ENCODE data around the gene RIPPLY2.

RIPPLY2 gene

DNA sequence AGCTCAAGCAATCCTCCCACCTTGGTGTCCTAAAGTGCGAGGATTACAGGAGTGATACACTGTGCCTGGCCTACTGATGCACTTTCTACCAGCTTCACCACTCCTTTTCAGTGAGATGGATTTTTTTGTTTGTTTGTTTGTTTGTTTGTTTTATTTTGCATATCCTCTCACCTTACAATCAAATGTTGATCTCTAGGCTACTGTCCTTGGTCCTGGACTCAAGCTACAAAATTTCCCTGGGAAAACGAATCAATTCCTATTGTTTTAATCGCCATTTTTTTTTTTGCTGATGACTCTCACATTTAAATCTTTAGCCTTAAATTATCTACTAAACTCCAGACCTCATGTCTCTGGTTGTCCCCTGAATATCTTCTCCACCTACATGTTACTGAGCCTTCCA is 3.5 kb upstream of the RIPPLY2 start:
- TF ChIP-seq GATA3 (IDR thresholded peaks at IDR 0.05; ENCODE audit: low read depth, low read length) (no peak), GATA2 (IDR thresholded peaks at IDR 0.05; ENCODE audit: low read depth, low read length) (no peak)

DNA sequence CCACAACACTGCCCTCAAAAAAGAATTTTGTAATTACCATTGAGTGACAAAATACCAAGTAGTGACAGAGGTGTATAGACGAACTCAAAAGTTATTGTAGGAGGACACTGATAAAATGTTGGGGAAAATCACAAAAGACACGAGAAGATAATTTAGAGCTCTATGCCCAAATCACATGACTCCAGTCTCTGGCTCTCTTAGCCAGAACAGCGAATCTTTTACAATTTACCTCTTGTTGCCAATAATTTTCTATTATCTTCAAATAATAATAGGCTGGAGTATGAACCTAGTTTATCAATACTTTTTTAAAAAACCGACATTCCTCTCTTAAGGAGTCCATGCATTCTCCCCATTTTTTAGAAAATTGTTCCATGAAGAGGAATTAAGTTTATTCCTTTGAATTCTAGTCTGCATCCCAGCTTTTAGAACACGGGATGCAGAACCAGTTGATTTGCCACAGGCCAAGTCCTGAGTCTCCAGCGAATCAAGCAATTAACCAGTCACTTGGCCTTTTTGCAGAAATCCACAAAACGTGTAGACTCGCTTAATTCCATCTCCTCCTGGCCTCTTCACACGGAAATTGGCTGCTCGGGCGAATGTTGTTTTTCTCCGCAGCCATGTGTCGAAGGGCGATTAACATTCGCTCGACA is 507 bp upstream of the RIPPLY2 start:
- TF ChIP-seq GATA3 (IDR thresholded peaks at IDR 0.05; ENCODE audit: low read depth, low read length) (no peak), GATA2 (IDR thresholded peaks at IDR 0.05; ENCODE audit: low read depth, low read length) (no peak)

DNA sequence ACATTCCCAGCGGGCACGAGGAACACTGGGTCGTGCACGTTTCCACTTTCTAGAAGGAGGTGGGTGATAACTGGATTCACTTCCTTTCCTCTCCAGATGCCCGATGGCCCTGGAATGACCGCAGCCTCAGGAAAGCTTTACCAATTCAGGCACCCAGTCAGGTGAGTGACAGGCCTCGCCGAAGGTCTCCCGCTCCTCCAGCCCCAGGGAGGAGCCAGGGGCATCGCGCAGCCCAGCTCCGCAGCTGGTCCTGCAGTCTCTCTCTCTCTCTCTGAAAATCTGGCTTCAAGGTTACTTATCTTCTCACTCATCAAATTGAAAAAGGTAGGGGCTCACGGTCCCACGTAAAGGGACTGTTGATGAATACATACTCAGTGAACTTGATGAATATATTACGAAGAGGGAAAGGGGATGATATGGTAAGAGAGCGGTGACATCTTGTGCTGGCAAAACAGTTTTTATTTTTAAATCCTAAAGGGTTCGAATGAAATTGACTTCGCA is 891 bp downstream of the RIPPLY2 start:
- TF ChIP-seq GATA2 (IDR thresholded peaks at IDR 0.05; ENCODE audit: low read depth, low read length) (peak; percentile 66; the same call in 1 of the 2 replicates), GATA3 (IDR thresholded peaks at IDR 0.05; ENCODE audit: low read depth, low read length) (0 out of 2 replicates have a peak, but pooled peaks have one; percentile 35)

DNA sequence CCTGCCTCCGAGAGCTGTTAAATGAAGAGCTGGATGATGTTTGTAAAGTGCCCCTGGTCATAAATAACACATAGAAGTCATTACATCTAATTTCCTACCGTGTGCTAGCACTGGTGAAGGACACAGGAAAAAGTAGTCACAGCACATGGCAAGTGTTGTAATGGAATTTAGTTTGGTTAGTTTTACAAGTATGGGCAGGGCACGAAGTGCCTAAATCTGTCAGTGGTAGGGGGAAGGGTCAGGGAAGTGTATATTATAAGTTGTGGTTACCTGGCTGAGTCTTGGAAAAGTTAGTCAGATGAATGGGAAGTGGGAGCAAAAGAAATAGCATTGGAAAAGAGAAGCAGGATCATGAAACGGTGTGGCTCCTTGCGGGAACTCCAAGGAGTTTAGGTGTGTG is 1.6 kb downstream of the RIPPLY2 start:
- TF ChIP-seq GATA2 (IDR thresholded peaks at IDR 0.05; ENCODE audit: low read depth, low read length) (no peak), GATA3 (IDR thresholded peaks at IDR 0.05; ENCODE audit: low read depth, low read length) (no peak)

DNA sequence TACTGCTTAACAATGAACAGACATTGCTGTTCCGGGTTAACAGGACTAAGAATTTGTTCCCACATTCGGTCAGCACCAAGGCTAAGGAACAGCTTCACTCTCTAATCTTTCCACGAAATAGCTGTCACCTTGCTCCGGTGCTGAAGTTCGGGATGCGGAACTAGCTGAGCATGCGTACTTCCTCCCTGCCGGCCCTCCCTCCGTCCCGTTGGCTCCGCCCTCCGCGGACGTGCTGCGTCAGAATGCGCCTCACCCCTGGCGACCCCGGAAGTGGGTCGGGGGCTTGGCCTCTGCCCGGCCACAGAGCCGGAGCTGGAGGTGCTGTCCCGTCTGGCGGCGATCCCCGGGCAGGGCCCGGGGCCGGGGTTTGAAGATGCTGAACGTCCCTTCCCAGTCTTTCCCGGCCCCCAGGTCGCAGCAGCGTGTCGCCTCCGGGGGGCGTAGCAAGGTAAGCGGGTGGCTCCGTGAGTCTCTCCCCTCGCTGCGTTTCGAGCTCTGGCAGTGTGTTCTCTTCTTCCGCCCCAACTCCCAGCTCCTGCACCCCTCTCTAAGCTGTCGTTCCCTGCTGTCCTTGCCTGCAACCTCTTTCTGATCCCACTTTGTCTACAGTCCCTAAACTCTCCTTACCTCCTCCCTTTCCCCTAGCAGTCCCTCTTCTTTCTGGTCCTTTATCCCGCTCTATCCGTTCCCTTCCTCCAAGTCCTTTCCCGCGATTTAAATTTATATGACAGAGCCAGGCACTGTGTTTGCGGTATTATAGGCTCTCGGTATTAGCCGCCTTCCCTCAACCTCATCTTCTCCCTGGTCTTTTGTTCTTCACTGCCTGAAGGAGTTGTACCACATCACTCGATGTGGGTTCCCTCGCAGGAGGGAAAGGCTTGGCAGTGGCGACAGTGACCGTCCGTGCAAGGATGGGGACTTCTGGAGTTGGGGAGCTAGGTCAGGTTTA is 6.5 kb downstream of the RIPPLY2 start, which contains the start of gene CYB5R4:
TSS of gene CYB5R4 (plus strand) at position 280 of the 949 bp plus-strand sequence. CDS start at position 374, 94 bp downstream.
- TF ChIP-seq GATA3 (IDR thresholded peaks at IDR 0.05; ENCODE audit: low read depth, low read length) (no peak), GATA2 (IDR thresholded peaks at IDR 0.05; ENCODE audit: low read depth, low read length) (peak; percentile 16; the same call in 1 of the 2 replicates)

DNA sequence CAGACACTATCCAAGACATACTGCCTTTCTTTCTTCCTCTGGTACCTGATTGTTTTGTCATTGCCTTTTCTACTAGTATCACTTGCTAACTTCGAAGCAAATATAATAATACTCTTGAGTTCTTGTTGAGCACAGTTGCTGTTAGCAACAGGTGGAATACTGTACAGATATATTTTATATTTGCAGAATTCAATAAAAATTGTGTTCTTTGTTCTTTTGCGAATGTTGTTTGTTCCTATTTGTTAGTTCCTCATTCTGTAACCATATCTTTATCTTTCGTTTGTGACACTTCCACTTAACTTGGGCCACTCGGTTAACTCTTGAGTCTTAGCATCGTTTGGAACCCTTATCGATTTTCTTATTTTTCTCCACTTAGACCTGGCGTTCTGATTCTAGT is 7.2 kb downstream of the RIPPLY2 start:
- no peak for TF ChIP-seq GATA2 (IDR thresholded peaks at IDR 0.05; ENCODE audit: low read depth, low read length)
- no peak for TF ChIP-seq GATA3 (IDR thresholded peaks at IDR 0.05; ENCODE audit: low read depth, low read length)

DNA sequence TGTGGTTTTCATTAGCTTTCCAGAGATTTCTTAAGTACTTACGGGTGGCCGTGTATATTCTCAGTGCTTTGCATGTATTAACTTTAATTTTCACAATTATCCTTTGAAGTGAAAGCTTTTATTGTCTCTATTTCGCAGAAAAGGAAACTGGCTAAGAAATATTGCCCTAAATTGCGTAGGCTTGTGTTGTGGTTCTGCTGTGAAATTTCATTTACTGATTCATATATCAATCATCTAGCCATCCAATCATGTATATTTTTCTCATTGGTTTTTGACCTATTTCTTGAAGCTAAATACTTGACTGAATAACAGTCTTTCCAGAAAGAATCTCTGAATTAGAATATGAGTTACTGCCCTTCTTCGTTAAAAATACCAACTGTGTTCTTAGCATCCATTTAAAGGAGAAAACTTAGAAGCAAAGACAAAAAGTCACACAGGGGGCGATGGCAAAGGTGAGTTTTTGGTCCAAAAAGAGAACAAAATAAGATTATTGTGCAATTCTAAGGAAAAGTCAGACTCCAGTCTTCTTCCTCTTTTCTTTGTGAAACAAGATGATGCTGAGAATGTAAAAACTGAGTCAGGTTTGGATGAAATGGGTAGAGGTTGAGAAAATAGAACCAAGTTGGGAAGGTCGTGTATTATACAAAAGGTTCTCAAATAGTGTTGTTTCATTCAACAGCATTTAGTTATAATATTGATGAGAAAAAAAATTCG is 7.8 kb downstream of the RIPPLY2 start:
- no peak for TF ChIP-seq GATA3 (IDR thresholded peaks at IDR 0.05; ENCODE audit: low read depth, low read length)
- no peak for TF ChIP-seq GATA2 (IDR thresholded peaks at IDR 0.05; ENCODE audit: low read depth, low read length)

DNA sequence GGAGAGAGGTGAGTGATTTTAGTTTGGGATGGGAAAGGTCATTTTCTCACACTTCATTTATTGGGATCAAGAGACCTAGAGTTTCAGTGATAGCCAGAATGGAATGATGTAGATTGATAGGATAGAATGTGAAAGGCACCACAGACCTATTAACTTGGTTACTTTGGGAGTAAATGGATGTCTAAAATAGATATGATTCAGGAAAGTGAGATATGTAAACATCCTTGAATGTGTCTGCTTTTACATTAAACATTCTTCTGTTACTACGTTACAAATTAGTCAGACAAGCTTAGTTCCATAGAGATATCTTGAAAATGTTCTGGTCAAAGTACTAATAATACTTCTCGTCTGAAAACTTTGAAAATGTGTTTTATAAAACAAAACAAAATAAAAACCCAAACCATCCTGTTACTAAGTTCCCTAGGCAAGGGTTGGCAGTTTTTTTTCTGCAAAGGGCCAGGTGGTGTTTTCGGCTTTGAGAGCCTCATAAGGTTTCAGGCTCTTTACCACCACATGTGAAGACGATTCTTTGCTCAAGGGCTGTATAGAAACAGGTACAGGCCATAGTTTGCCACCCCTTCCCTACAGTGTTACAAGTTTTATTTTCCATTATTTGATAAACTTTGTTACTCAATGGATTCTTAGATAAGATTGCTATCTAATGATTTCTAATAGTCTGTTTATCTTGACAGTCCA is 9.8 kb downstream of the RIPPLY2 start:
- TF ChIP-seq GATA2 (IDR thresholded peaks at IDR 0.05; ENCODE audit: low read depth, low read length) (no peak), GATA3 (IDR thresholded peaks at IDR 0.05; ENCODE audit: low read depth, low read length) (no peak)

DNA sequence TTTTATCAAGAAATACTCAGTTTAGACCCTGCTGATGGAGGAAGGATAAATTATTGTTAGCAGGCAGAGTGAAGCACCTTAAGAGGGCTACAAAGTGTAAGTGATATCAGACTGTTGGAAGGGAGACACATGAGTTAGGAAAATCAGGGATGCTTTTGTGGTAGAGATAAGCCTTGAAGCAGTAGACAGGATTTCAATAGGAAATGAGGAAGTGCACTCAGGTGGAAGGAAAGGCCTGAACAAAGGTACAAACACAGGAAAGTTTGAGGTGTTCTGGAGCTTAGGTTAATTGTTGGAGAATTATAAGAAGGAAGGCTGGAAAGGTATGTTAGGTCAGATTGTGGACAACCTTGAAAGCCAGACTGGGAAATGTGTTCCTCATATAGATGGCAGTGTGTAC is 13.9 kb downstream of the RIPPLY2 start:
- no peak for TF ChIP-seq GATA3 (IDR thresholded peaks at IDR 0.05; ENCODE audit: low read depth, low read length)
- TF ChIP-seq GATA2 (IDR thresholded peaks at IDR 0.05; ENCODE audit: low read depth, low read length), result no peak

DNA sequence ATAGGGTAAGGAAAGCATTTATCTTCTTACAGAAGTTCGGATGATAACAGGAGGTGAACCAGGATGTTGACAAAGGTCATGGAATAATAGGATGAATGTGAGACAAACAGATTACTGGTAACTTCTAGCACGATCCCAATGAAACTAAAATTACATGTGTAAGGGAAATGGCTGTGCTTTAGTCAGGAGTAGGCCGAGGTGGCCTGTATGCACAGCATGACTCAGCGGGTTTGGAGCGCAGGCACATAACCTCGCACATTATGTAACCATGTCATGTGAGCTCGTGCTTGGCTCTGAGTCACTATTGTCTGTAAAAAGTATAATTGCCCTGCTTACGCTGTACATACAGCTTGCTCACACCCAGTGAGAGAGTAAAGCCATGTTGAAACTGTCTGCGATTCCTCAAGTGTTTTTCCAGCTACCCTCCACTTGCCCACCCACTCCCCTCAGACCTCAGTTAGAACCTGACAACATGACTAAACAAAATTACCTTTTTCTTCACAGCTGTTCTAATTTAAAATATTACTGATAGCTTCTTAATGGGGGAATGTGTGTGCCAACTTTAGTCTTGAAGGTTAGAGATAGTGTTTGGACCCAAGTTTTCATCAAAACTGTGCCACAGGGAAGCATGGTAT is 14.5 kb downstream of the RIPPLY2 start:
- TF ChIP-seq GATA3 (IDR thresholded peaks at IDR 0.05; ENCODE audit: low read depth, low read length) (no peak), GATA2 (IDR thresholded peaks at IDR 0.05; ENCODE audit: low read depth, low read length) (no peak)

DNA sequence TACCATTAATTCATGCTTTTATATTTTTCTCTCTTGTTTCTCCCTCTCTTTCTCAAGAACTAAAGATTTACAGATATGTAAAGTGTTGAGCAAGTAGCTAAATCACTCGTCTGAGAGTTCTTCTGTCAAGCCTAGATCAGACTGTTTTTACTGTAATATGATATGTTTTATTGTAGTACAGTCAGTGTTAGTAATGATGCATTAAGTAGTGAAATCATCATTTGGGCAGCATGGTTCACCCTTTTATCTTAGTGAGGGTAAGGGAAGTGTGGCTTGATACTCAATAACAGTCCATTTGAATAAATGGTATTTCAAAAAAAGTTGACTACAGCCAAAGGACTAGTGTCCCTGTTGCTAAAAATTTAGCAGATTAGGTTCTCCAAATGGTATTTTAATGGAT is 15.5 kb downstream of the RIPPLY2 start:
- TF ChIP-seq GATA2 (IDR thresholded peaks at IDR 0.05; ENCODE audit: low read depth, low read length), result no peak
- TF ChIP-seq GATA3 (IDR thresholded peaks at IDR 0.05; ENCODE audit: low read depth, low read length), result no peak

DNA sequence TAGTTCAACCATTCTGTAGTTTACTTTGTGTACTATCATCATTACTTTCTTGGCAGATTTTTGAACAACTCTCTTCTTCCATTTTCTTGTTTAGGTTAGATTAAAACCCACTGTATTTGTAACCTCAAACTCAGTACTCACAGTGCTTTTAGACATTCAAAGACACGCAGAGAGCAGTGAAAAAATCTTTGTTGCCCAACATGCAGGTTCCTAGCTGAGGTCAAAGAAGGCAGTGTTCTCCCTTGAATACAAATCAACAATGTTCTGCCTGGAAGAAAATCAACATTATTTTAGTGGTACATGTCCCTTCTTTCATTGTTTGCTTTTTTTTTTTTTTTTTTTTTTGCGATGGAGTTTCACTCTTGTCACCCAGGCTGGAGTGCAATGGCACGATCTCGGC is 17.5 kb downstream of the RIPPLY2 start:
- no peak for TF ChIP-seq GATA2 (IDR thresholded peaks at IDR 0.05; ENCODE audit: low read depth, low read length)
- no peak for TF ChIP-seq GATA3 (IDR thresholded peaks at IDR 0.05; ENCODE audit: low read depth, low read length)

Data from SH-SY5Y (cell line).